ENCODE data around the gene DGKB.

Gene DGKB

DNA sequence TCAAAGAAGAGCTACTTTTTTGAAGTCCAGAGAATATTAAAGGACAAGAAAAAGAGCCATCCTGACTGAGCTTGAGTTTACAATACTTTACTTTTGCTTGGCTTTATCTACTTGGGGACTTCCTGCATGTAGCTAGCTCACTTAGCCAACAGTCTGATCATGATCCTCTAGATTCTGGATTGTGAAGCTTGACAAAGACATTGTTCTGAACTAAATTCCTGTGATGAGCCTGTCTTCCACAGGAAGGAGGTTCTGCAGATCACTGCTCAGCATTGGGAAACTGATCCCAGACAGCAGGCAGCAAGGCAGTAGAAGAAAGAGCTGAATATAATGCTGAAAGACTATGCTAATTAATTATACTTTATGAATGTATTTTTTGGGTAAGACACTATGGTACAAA is 296.4 kb downstream of the DGKB start:
- no peak for DNase-seq (ENCODE audit: extremely low read depth, low read depth)
- no peak overlapping the region for H3K4me3 ChIP-seq (replicated peaks; ENCODE audit: low read depth, low read length)
- TF ChIP-seq, protein P1, sequence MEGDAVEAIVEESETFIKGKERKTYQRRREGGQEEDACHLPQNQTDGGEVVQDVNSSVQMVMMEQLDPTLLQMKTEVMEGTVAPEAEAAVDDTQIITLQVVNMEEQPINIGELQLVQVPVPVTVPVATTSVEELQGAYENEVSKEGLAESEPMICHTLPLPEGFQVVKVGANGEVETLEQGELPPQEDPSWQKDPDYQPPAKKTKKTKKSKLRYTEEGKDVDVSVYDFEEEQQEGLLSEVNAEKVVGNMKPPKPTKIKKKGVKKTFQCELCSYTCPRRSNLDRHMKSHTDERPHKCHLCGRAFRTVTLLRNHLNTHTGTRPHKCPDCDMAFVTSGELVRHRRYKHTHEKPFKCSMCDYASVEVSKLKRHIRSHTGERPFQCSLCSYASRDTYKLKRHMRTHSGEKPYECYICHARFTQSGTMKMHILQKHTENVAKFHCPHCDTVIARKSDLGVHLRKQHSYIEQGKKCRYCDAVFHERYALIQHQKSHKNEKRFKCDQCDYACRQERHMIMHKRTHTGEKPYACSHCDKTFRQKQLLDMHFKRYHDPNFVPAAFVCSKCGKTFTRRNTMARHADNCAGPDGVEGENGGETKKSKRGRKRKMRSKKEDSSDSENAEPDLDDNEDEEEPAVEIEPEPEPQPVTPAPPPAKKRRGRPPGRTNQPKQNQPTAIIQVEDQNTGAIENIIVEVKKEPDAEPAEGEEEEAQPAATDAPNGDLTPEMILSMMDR (IDR thresholded peaks at IDR 0.05; ENCODE audit: low read depth, low read length, missing control alignments) = no peak

DNA sequence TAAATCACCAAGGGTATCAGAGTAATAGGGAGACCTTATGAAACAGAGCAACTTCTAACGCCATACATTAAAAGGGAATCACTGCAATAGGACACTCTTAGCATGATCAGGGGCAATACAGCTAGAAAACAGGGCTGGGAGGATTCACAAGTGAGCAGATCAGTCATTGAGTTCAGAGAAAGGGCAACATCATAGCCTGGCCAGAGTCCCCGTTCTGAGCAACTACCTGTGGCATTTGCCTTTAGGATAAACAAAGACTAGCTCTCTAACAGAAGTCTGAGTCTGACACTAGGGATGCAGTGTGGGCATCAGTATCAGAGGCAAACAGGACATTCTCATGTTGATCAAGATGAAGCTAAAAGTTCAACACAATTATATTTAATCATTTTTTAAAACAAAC is 297.9 kb downstream of the DGKB start:
- TF ChIP-seq, protein P1 (IDR thresholded peaks at IDR 0.05; ENCODE audit: low read depth, low read length, missing control alignments) = no peak
- H3K4me3 ChIP-seq (replicated peaks; ENCODE audit: low read depth, low read length) = no peak overlapping the region
- DNase-seq (ENCODE audit: extremely low read depth, low read depth) = no peak

DNA sequence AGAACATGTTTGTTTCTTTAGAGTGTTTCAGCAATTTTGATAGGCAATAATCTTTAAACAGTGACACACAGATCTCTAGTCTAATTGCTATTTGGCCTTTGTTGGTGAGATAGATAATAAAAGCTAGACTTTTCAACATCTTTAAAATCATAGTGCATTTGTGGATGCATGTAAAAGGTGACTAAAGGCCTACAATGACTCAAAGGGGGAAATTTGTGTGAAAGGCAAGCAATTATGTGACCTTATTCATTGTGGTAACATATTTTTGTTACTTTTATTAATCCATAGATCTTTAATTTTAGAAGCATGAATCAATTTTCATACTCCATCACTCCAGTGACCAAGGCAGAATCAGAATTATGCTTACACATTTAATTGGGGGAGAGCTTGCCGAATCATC is 299.7 kb downstream of the DGKB start:
- no peak for DNase-seq (ENCODE audit: extremely low read depth, low read depth)
- no peak overlapping the region for H3K4me3 ChIP-seq (replicated peaks; ENCODE audit: low read depth, low read length)
- TF ChIP-seq, protein P1 (IDR thresholded peaks at IDR 0.05; ENCODE audit: low read depth, low read length, missing control alignments) = no peak

DNA sequence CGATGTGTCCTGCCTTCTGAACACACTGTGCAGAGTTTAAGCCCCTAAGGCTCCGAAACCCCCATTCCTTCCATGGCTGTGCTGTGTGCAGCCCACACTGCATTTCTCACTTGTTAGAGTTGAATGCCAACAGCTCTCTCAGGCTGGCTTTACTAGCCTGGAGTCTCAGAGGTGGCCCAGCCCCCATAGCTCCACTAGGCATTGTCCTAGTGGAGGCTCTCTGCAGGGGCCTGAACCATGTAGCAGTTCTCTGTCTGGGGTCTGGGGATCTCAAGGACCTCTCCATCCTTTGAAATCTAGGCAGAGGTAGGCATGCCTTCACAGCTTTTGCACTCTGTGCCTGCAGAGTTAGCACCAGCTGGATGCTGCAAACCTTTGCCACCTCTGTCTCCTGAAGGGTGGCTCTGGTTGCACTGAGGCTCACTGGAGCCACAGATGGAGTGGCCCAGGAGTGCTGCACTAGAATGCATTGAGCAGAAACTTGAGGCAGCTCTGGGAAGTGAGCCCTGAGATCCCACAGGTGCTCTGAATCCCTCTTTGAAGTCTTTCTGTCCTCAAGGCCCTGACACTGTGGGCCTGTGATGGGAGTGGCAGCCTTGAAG is 301.7 kb downstream of the DGKB start:
- no peak for DNase-seq (ENCODE audit: extremely low read depth, low read depth)
- no peak overlapping the region for H3K4me3 ChIP-seq (replicated peaks; ENCODE audit: low read depth, low read length)
- TF ChIP-seq, protein P1 (IDR thresholded peaks at IDR 0.05; ENCODE audit: low read depth, low read length, missing control alignments) = no peak

DNA sequence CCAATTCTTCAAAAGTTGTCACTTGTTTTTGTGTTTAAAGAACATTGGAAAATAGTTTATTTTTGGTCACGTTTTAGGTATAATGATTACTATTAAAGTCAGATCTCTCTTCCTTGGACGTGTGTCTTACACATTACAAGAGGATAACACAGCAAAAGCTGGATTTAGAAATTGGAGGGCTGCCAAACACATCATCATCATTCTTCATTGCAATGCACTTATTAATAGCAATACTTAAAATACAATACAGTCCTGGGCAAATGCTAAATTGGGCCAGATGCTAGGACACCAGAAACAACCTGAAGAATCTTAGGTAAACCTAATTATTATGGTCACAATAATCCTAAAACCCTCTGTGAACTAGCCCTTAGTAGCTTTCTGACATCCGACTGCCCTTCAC is 303.6 kb downstream of the DGKB start:
- no peak overlapping the region for H3K4me3 ChIP-seq (replicated peaks; ENCODE audit: low read depth, low read length)
- no peak for DNase-seq (ENCODE audit: extremely low read depth, low read depth)
- TF ChIP-seq, protein P1 (IDR thresholded peaks at IDR 0.05; ENCODE audit: low read depth, low read length, missing control alignments) = no peak

DNA sequence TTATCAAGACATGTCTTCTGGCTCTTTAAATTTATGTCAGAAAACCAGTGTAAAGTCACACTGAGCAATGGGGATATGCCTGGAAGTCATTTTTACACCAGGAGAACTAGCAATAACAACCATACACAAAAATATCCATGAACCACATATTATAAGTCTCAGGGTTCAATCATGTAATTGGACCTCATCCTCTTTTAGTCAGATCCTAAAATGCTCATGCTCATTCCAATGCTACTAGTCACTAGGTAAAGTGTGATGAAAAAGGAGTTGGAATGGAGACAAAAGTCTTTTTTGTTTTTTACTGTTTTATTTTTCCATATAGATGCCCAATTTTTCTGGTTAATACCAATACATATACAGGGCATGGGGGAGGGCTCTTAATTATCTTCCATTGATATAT is 306.1 kb downstream of the DGKB start:
- TF ChIP-seq, protein P1 (IDR thresholded peaks at IDR 0.05; ENCODE audit: low read depth, low read length, missing control alignments) = no peak
- DNase-seq (ENCODE audit: extremely low read depth, low read depth) = no peak
- H3K4me3 ChIP-seq (replicated peaks; ENCODE audit: low read depth, low read length) = no peak overlapping the region

DNA sequence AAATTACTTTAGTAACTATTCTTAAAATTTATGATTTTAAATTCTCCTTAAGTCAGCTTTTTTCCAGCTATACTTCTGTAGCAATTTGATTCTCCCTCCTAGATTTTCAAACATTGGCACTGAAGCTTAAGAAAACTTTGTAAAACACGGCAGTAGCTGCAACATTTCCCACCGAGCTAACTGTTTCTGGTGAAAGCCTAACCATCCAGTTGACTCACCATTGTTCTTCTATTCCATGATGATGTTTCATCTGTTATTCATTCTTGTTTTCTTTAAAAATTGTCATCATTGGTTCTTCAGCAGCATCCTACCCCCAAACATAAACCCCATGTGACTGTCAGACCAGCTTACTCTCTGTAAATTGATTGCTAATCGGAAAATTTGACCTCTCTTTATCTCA is 312.3 kb downstream of the DGKB start:
- H3K4me3 ChIP-seq (replicated peaks; ENCODE audit: low read depth, low read length) = no peak overlapping the region
- DNase-seq (ENCODE audit: extremely low read depth, low read depth) = no peak
- TF ChIP-seq, protein P1 (IDR thresholded peaks at IDR 0.05; ENCODE audit: low read depth, low read length, missing control alignments) = no peak
